ENCODE measurements around the gene CYTH4. TPM values are rescaled to one million over a fixed set of nuclear protein-coding genes. Genes with fewer than 3 reads are reported as not detected.
A peak's percentile ranks its signal among the peaks of the same experiment; 100 is the strongest.

The CYTH4 gene
- total RNA-seq, 4 donors from 2014 or later = 1.4 to 13.1 (median 3.0) TPM

DNA sequence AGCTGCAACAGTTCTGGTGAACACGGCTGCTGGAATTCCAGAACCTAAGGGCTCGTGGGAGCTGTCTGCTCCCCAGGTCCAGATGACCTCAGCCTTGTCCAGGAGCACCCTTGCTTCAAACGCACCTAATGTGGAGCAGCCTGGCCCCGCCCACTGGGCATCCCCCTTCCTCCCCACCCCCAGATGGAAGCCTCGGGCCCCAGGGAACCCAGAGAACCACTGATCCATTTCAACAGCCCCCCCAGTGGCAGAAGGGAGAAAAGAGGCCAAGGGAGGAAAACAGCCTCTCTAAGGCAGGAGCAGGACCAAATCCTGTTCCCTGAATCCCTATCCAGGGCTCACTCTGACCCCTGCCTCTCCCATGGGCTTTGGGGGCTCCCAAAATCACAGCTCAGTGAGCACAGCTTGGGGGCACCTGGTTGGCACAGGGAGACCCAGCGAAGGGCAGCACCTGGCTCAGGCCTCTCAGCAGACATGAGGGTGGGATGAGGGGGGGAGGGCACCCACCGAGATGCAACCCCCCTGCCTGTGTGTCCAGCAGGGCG lies 1.2 kb downstream of the CYTH4 start:
- no peak overlapping the region for H3K4me3 ChIP-seq (ENCODE audit: low read depth, poor library complexity, severe bottlenecking)
- intact Hi-C loops (cut with DNase I; ENCODE audit: low total_unique reads) = no loop called here
- DNase-seq (ENCODE audit: low spot score in 2 of 2) = no peak
- TF ChIP-seq POLR2A (IDR thresholded peaks at IDR 0.05) = no peak
- TF ChIP-seq, protein P1, sequence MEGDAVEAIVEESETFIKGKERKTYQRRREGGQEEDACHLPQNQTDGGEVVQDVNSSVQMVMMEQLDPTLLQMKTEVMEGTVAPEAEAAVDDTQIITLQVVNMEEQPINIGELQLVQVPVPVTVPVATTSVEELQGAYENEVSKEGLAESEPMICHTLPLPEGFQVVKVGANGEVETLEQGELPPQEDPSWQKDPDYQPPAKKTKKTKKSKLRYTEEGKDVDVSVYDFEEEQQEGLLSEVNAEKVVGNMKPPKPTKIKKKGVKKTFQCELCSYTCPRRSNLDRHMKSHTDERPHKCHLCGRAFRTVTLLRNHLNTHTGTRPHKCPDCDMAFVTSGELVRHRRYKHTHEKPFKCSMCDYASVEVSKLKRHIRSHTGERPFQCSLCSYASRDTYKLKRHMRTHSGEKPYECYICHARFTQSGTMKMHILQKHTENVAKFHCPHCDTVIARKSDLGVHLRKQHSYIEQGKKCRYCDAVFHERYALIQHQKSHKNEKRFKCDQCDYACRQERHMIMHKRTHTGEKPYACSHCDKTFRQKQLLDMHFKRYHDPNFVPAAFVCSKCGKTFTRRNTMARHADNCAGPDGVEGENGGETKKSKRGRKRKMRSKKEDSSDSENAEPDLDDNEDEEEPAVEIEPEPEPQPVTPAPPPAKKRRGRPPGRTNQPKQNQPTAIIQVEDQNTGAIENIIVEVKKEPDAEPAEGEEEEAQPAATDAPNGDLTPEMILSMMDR (IDR thresholded peaks at IDR 0.05) = no peak
- WGBS, 2 donors = 55 to 56% methylated on average over 8 of the region's 8 CpGs

DNA sequence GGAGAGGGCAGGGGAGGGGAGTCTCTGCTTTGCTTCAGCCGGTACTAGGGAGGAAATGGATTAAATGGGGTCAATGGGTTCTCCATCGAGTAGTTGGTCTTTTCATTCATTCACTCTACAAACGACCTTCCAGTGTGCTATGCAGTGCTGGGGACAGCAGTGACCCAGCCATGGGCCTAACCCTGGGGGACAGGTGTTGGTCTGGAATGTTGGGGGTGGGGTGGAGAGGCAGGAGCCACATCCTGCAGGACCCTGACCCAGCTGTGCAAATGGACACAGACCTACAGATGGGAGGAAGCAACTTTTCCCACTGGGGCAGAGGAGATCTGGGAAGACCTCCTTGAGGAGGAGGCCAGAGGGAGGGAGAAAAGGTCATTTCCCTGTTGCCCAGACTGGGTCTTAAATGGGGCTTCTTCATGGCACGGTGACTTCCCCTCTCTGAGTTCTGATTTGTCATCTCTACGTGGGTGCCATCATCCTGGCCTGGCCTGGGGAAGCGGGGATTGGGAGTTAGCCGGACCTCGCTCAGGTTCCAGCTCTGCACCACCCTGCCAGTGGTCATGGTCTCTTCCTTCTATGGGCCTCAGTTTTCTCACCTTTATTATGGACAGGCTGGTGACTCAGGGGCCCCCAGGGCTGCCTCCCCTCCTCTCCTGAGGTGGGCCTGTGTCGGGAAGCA lies 2.0 kb downstream of the CYTH4 start:
- no peak for DNase-seq (ENCODE audit: low spot score in 2 of 2)
- TF ChIP-seq, protein P1 (IDR thresholded peaks at IDR 0.05) = no peak
- no peak for TF ChIP-seq POLR2A (IDR thresholded peaks at IDR 0.05)
- no peak overlapping the region for H3K4me3 ChIP-seq (ENCODE audit: low read depth, poor library complexity, severe bottlenecking)
- intact Hi-C loops (cut with DNase I; ENCODE audit: low total_unique reads) = no loop called here
- WGBS, 2 donors = 43 to 61% methylated on average over 9 of the region's 9 CpGs

GRCh38 chr22:37284805-37285355 lies 2.6 kb downstream of the CYTH4 start:
- TF ChIP-seq, protein P1 (IDR thresholded peaks at IDR 0.05) = no peak
- no peak for TF ChIP-seq POLR2A (IDR thresholded peaks at IDR 0.05)
- intact Hi-C loops (cut with DNase I; ENCODE audit: low total_unique reads) = no loop called here
- DNase-seq (ENCODE audit: low spot score in 2 of 2) = peak in 1 of 2 donors; percentile 56
- WGBS, 2 donors = 22 to 36% methylated on average over 14 of the region's 14 CpGs
- no peak overlapping the region for H3K4me3 ChIP-seq (ENCODE audit: low read depth, poor library complexity, severe bottlenecking)

DNA sequence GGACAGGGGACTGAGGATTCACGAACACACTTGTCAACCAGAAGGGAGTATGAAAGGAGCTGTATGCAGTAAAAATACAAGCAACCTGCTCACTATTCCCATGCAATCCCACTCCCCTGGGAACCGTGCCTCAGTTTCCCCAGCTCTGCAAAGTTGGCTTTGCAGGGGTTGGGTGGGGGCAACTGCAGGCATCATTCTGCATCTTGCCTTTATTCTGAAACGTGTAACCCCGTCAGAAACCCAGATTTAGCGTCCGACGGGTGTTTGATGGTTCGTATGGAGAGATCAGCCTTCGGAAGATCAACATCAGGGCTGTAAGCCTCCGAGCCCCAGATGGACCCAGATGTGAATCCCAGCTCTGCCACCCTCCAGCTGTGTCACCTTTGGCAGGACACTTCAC lies 3.6 kb downstream of the CYTH4 start:
- TF ChIP-seq, protein P1 (IDR thresholded peaks at IDR 0.05) = no peak
- TF ChIP-seq POLR2A (IDR thresholded peaks at IDR 0.05) = no peak
- H3K4me3 ChIP-seq (ENCODE audit: low read depth, poor library complexity, severe bottlenecking) = no peak overlapping the region
- DNase-seq (ENCODE audit: low spot score in 2 of 2) = no peak
- 86 to 89% methylated on average over 10 of the region's 10 CpGs for WGBS, 2 donors
- intact Hi-C loops (cut with DNase I; ENCODE audit: low total_unique reads) = no loop called here

DNA sequence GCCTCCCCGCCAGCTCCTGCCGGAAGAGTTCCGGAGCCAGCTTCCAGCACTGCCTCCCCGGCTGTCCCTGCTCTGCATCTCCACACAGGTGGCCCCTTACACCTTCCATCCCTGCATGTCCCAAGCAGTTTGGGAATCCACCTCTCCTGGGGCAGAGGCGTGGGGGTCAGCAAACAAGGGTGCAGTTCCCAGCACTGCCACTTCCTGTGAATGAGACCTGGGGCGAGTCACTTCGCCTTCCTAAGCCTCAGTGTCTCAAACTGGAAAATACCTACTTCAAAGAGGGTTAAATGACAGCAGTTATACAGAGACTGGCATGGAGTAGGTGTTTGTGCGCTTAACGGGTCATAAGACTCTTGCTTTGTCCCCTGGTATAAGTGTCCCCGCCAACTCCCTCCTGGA lies 5.2 kb downstream of the CYTH4 start:
- H3K4me3 ChIP-seq (ENCODE audit: low read depth, poor library complexity, severe bottlenecking) = no peak overlapping the region
- intact Hi-C loops (cut with DNase I; ENCODE audit: low total_unique reads) = no loop called here
- WGBS, 2 donors = 78% methylated on average over 10 of the region's 10 CpGs
- TF ChIP-seq POLR2A (IDR thresholded peaks at IDR 0.05) = no peak
- TF ChIP-seq, protein P1 (IDR thresholded peaks at IDR 0.05) = no peak
- no peak for DNase-seq (ENCODE audit: low spot score in 2 of 2)

Data from lower leg skin (tissue), 4 donors.